C1 segment of cervical spinal cord (tissue), 14 donors: ENCODE data around the gene GNL2.

Experiments
- DNase-seq, 14 donors: peaks; one replicate each; lab custom pipeline; 2025; lab: John Stamatoyannopoulos, UW

Gene GNL2

GRCh38 chr1:37517569-37517968 is 78.2 kb downstream of the GNL2 start:
- no peak for DNase-seq
